ENCODE measurements around the gene APEH. TPM values are rescaled to one million over a fixed set of nuclear protein-coding genes. Genes with fewer than 3 reads are reported as not detected.
A peak's percentile ranks its signal among the peaks of the same experiment; 100 is the strongest.

Gene APEH
- total RNA-seq, 1 donor from 2014 or later, result 113 TPM

- H3K4me3 Mint-ChIP-seq, result no peak overlapping the region
Observed at GRCh38 chr3:49716169-49716568, 42.0 kb downstream of the APEH start.

GRCh38 chr3:49716691-49717210 is 42.6 kb downstream of the APEH start:
- Mint-ChIP-seq H3K27ac (no peak overlapping the region), H3K27me3 (no peaks in the 10 kb centered on the region), H3K4me3 (no peak overlapping the region), H3K9me3 (no peaks in the 10 kb centered on the region), H3K36me3 (ENCODE audit: low read depth) (peaks cover 20% of the 10 kb centered on the region), H3K4me1 (peaks cover 16% of the 10 kb centered on the region)
- intact Hi-C loops (cut with micrococcal nuclease), result no loop called here
- no peak for DNase-seq
- TF ChIP-seq CTCF (IDR thresholded peaks at IDR 0.05), result no peak
- ATAC-seq (ENCODE audit: low read depth), result no peak
- POLR2A ChIA-PET, result no interaction called here
- CTCF ChIA-PET, result no interaction called here

More at GRCh38 chr3:49716169-49716568, 42.0 kb downstream of the APEH start:
- Mint-ChIP-seq H3K27me3 (no peaks in the 10 kb centered on the region), H3K36me3 (ENCODE audit: low read depth) (peaks cover 15% of the 10 kb centered on the region), H3K27ac (no peak overlapping the region), H3K4me1 (peaks cover 14% of the 10 kb centered on the region), H3K9me3 (no peaks in the 10 kb centered on the region)
- no peak for DNase-seq
- no peak for TF ChIP-seq CTCF (IDR thresholded peaks at IDR 0.05)
- no peak for ATAC-seq (ENCODE audit: low read depth)
- CTCF ChIA-PET, result no interaction called here
- POLR2A ChIA-PET, result no interaction called here
- intact Hi-C loops (cut with micrococcal nuclease), result no loop called here

GRCh38 chr3:49717211-49717958 is 43.2 kb downstream of the APEH start:
- TF ChIP-seq CTCF (IDR thresholded peaks at IDR 0.05), result no peak
- no peak overlapping the region for H3K27ac Mint-ChIP-seq
- POLR2A ChIA-PET, result interaction anchor here (0.6 kb wide), 2 partner anchors 231 to 241 kb away, joined by 3 to 4 read pairs; no protein-coding TSS in a partner anchor
- ATAC-seq (ENCODE audit: low read depth) (no peak), DNase-seq (no peak)
- no peaks in the 10 kb centered on the region for H3K27me3 Mint-ChIP-seq
- peaks cover 20% of the 10 kb centered on the region for H3K4me1 Mint-ChIP-seq
- intact Hi-C loops (cut with micrococcal nuclease), result no loop called here
- peaks cover 24% of the 10 kb centered on the region for H3K36me3 Mint-ChIP-seq (ENCODE audit: low read depth)
- CTCF ChIA-PET, result no interaction called here
- no peak overlapping the region for H3K4me3 Mint-ChIP-seq
- H3K9me3 Mint-ChIP-seq, result no peaks in the 10 kb centered on the region

GRCh38 chr3:49717959-49718857 is 44.1 kb downstream of the APEH start:
- peaks cover 29% of the 10 kb centered on the region for H3K36me3 Mint-ChIP-seq (ENCODE audit: low read depth)
- no peaks in the 10 kb centered on the region for H3K9me3 Mint-ChIP-seq
- intact Hi-C loops (cut with micrococcal nuclease), result loop anchor here (2.0 kb wide), 1 partner anchor 575 kb away; the partner anchor contains the start of gene IFRD2
- CTCF ChIA-PET, result interaction anchor here (0.8 to 1.2 kb wide), 2 partner anchors 15 to 87 kb away, joined by 3 to 5 read pairs; no protein-coding TSS in a partner anchor
- peaks cover 28% of the 10 kb centered on the region for H3K4me1 Mint-ChIP-seq
- peak overlapping the region; percentile 84 for H3K4me3 Mint-ChIP-seq
- H3K27ac Mint-ChIP-seq, result peak overlapping the region; percentile 83
- DNase-seq (no peak), ATAC-seq (ENCODE audit: low read depth) (no peak)
- TF ChIP-seq CTCF (IDR thresholded peaks at IDR 0.05), result no peak
- H3K27me3 Mint-ChIP-seq, result no peaks in the 10 kb centered on the region
- POLR2A ChIA-PET, result interaction anchor here (0.6 to 1.9 kb wide), 7 partner anchors 12 to 240 kb away, joined by 3 to 6 read pairs (median 5); partner anchors contain the start of genes INKA1 and IP6K1

All from activated B cell treated with CpG ODN at 0.5 μM for 24 hours (primary cell).